GM23338 (cell line): ENCODE data around the gene FAM81B. TPM values are rescaled to one million over a fixed set of nuclear protein-coding genes. Genes with fewer than 3 reads are reported as not detected.

ENCODE experiments used
- polyA plus RNA-seq: library from polyadenylated mRNA; unstranded; fragments of >200 nt; fragmentation: Nextera tagmentation; extraction: Ambion mirVana; gene quantifications from 2 replicates; pipeline ENCODE4 v1.2.1, GENCODE V29; 2016
- total RNA-seq: library from RNA; depleted of rRNA; stranded (reverse); fragments of >200 nt; shearing (Covaris generic); gene quantifications from 2 replicates; pipeline ENCODE4 v1.2.3, GENCODE V29; 2014; rRNA removed

The FAM81B gene
- total and polyA plus RNA-seq, 2 experiments from 2014 or later = 0.40 TPM; not detected in 1

Other genes with a start within 250 kb of the FAM81B start
- gene MCTP1, start 106.3 kb upstream of the FAM81B start, total RNA-seq = 4.2 and 13.6 TPM in 2 replicates
- gene MCTP1, start 106.3 kb upstream of the FAM81B start, polyA plus RNA-seq = 3.0 and 3.7 TPM in 2 replicates
- 65.3 and 75.1 TPM in 2 replicates for gene SKIC3, start 163.6 kb downstream of the FAM81B start, total RNA-seq
- 111 and 119 TPM in 2 replicates for gene SKIC3, start 163.6 kb downstream of the FAM81B start, polyA plus RNA-seq
- 23.2 and 25.1 TPM in 2 replicates for gene ARSK, start 163.7 kb downstream of the FAM81B start, total RNA-seq
- 40.8 and 43.7 TPM in 2 replicates for gene ARSK, start 163.7 kb downstream of the FAM81B start, polyA plus RNA-seq
- gene GPR150, start 228.7 kb downstream of the FAM81B start, total RNA-seq = 0.21 TPM in 1 of 2 replicates, not detected in the other
- gene GPR150, start 228.7 kb downstream of the FAM81B start, polyA plus RNA-seq = 0.10 and 0.47 TPM in 2 replicates